ENCODE data around the gene LRRC25. TPM values are rescaled to one million over a fixed set of nuclear protein-coding genes. Genes with fewer than 3 reads are reported as not detected.

LRRC25 gene
- total and polyA plus RNA-seq, 10 of the 15 experiments (the other 5 are each of a cell fraction or from before 2014, with no cell fraction given): 0.38 to 2.9 (median 1.2) TPM

DNA sequence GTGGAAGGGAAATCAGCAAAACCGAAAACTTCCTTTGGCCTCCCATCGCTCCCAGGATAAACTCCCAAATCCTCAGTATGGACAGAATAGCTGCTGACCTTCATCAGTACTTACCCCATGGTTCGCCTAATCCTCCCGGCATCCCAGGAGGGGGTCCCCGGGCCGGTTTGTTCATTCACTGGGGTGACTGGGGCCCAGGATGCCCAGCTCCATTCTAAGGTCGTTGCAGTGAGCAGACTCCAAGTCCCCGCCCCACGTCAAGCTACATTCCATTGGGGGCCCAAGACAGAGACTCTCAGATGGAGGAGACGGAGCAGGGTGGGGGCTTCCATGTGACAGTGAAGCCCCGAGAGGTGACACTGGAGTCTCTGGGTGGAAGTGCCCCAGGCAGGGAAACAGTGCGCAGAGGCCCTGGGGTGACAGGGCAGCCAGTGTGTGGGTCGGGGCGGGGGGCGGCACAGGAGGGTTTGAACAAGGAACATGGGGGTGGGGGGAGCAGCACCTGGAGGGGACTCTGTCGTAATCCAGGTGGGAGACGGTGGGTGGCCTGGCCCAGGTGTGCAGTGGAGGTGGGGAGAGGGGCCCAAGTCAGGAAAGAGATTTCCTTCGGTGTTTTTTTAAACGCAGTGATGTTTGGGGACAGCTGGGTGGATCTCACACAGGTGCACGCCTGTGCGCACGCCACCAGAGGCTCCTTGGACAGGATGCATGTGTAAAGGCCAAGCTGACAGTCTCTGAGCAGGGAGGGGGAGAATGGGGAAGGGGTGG is 26.9 kb upstream of the LRRC25 start (continued):
- TF ChIP-seq, protein P1, sequence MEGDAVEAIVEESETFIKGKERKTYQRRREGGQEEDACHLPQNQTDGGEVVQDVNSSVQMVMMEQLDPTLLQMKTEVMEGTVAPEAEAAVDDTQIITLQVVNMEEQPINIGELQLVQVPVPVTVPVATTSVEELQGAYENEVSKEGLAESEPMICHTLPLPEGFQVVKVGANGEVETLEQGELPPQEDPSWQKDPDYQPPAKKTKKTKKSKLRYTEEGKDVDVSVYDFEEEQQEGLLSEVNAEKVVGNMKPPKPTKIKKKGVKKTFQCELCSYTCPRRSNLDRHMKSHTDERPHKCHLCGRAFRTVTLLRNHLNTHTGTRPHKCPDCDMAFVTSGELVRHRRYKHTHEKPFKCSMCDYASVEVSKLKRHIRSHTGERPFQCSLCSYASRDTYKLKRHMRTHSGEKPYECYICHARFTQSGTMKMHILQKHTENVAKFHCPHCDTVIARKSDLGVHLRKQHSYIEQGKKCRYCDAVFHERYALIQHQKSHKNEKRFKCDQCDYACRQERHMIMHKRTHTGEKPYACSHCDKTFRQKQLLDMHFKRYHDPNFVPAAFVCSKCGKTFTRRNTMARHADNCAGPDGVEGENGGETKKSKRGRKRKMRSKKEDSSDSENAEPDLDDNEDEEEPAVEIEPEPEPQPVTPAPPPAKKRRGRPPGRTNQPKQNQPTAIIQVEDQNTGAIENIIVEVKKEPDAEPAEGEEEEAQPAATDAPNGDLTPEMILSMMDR (IDR thresholded peaks at IDR 0.05 in 2 of 3, conservative IDR thresholded peaks at IDR 0.05 in 1 of 3; ENCODE audit: control insufficient read depth in 2 of 3, extremely low read depth in 1 of 3, insufficient read depth in 1 of 3, low read depth in 3 of 3, low read length in 3 of 3): no peak
- TF ChIP-seq CHD1 (IDR thresholded peaks at IDR 0.05; ENCODE audit: low read depth, low read length) (no peak), CBX3 (IDR thresholded peaks at IDR 0.05; ENCODE audit: borderline replicate concordance, low read depth) (no peak), SREBF1 (IDR thresholded peaks at IDR 0.05; ENCODE audit: low read length) (no peak), CBFB (IDR thresholded peaks at IDR 0.05; ENCODE audit: low read depth) (no peak), BMI1 (IDR thresholded peaks at IDR 0.05; ENCODE audit: borderline replicate concordance) (no peak), HDAC2 (IDR thresholded peaks at IDR 0.05) (no peak), TBL1XR1 (IDR thresholded peaks at IDR 0.05; ENCODE audit: low read depth, low read length) (no peak)
- TF ChIP-seq, protein P2, sequence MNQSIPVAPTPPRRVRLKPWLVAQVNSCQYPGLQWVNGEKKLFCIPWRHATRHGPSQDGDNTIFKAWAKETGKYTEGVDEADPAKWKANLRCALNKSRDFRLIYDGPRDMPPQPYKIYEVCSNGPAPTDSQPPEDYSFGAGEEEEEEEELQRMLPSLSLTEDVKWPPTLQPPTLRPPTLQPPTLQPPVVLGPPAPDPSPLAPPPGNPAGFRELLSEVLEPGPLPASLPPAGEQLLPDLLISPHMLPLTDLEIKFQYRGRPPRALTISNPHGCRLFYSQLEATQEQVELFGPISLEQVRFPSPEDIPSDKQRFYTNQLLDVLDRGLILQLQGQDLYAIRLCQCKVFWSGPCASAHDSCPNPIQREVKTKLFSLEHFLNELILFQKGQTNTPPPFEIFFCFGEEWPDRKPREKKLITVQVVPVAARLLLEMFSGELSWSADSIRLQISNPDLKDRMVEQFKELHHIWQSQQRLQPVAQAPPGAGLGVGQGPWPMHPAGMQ (IDR thresholded peaks at IDR 0.05; ENCODE audit: borderline replicate concordance): no peak
